LNCAP (cell line): ENCODE measurements around the gene OR2C1.

Source experiments
- CTCF ChIP-seq: fragments of 450-650 bp; IDR thresholded peaks from 2 replicates; pipeline ENCODE4 v1.5.1; 2017; ENCODE audit warnings: mild to moderate bottlenecking

The OR2C1 gene

GRCh38 chr16:3355589-3355988, at the start of gene OR2C1:
Gene OR2C1 (plus strand): TSS chr16:3355889. CDS start chr16:3355941, 52 bp downstream.
- no peak for TF ChIP-seq CTCF

- TF ChIP-seq CTCF = no peak
These were observed 49.6 kb upstream of the OR2C1 start for GRCh38 chr16:3306078-3306477.

- TF ChIP-seq CTCF = no peak
These were observed 44.2 kb upstream of the OR2C1 start for GRCh38 chr16:3311496-3311895.

- no peak for TF ChIP-seq CTCF
These were observed 38.2 kb upstream of the OR2C1 start for GRCh38 chr16:3317315-3317999.

GRCh38 chr16:3321816-3322215, 33.9 kb upstream of the OR2C1 start:
- TF ChIP-seq CTCF = no peak

GRCh38 chr16:3327514-3327913, 28.2 kb upstream of the OR2C1 start:
- TF ChIP-seq CTCF = no peak

- TF ChIP-seq CTCF = no peak
These were observed 27.6 kb upstream of the OR2C1 start for GRCh38 chr16:3328104-3328503.

GRCh38 chr16:3328643-3329042, 27.0 kb upstream of the OR2C1 start:
- TF ChIP-seq CTCF = no peak
